Activated CD4-positive, alpha-beta T cell treated with anti-CD3 and anti-CD28 coated beads, Interleukin-2, amount 50 U/mL, for 16 hours (primary cell): ENCODE measurements around the gene FSIP1.

Experiments
- DNase-seq: peaks from one replicate; pipeline ENCODE4 v3.0.0-alpha.2; 2020

FSIP1 gene

GRCh38 chr15:39672184-39672583, 110.5 kb downstream of the FSIP1 start:
- DNase-seq, result no peak

DNA sequence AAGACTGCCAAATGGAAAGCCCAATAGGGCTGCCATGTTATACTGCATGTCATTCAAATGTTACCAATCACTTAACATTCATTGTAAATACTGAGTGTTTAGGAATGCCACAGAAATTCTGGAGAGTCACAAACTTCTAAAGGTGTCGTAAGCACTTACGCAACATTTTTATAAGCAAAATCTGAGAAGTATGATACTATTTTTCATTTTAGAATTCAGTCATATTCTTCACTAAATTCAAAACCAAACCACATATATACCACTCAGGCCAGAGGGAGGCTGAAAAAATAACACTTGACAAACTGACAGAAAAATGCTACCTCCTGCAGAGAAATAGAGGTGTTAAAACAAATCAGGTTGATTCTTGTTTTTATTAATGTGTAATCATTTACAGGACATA, 112.0 kb downstream of the FSIP1 start:
- no peak for DNase-seq

DNA sequence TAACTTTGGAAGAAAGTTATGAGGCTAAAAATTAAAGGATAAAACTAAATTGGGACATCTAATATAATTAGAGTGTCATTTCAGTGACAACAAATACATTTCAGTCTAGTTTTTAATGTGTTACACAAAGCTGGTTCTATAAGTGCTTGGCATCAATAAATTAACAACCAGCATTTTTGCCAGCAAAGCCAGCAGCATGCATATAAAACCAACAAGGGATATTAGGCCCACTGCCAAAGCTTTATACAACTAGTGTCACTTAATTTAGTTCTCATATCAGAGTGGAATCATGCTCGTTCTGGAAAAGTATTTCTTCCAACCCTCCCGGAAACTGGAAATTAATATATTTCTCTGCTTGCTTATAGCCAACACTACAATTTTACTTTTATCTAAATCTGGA, 113.0 kb downstream of the FSIP1 start:
- DNase-seq, result no peak

GRCh38 chr15:39669241-39669640, 113.4 kb downstream of the FSIP1 start:
- no peak for DNase-seq

- DNase-seq, result no peak
These were observed 114.2 kb downstream of the FSIP1 start for GRCh38 chr15:39668457-39668856.

DNA sequence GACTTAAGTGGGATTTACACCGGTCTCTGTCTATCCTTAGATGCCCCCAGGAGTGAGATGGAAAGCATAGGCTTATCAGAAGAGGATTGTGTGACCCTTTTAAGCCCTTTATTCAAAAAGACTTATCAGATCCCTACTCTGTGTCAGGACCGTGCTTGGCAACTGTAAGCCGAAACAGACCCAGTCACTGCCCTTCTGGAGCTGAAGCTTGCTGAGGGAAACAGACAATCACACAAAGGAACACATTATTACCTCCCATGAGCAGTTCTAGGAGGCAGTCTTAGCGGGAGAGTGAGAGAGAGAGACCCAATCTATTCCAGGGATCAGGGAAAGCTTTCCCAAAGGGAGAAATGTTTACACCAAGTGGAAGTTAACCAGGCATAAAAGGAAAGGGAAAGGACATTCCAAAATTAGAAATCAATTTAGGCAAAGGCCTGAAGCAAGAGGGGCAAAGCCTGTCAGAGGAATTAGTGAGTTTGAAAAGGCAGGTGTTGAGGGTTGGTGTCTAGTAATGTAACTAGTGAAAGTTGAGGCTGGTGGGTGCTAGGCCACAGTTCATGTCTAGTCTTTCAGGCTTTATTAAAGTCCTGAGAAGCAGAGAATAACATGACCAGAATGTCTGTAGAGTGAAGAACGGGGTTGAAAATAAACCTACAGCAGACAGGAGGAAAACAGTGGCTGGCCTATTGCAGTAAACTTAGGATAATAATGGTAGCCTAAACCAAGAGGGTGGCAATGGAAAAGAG, 115.1 kb downstream of the FSIP1 start:
- DNase-seq, result no peak

GRCh38 chr15:39666677-39667076, 116.0 kb downstream of the FSIP1 start:
- no peak for DNase-seq

- DNase-seq, result no peak
These were observed 116.9 kb downstream of the FSIP1 start for GRCh38 chr15:39665629-39666250.

- no peak for DNase-seq
These were observed 118.9 kb downstream of the FSIP1 start for GRCh38 chr15:39663704-39664250.

DNA sequence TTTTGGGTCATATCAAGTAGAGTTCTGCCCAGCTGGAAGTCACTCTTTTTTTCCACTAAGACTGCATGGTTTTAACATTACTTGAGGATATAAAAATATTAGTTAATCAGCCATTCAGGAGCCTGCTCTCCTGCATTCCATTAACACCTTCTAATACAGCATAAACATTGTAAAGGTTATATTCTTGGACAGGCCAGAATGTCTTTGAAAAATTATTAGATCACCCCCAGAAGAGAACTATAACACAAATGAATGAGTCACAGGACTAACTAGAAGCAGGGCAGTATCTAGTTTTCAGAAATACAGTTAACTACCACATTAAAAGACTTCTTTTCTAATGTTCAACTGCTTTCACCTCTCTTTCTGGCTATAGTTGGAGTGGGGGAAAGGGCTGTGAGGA, 120.9 kb downstream of the FSIP1 start:
- no peak for DNase-seq

DNA sequence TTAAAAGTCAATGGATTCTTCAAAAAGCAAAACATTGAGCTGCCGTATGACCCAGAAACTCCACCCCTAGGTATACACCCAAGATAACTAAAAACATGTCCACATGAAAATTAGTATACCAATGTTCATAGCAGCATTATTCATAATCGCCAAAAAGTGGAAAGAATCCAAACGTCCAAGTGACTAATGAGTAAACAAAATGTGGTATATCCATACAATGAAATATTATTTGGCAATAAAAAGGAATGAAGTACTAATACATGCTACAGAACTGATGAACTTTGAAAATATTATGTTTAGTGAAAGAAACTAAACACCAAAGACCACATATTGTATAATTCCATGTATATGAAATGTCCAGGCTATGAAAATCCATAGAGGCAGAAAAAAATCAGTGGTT, 123.9 kb downstream of the FSIP1 start:
- DNase-seq, result no peak

DNA sequence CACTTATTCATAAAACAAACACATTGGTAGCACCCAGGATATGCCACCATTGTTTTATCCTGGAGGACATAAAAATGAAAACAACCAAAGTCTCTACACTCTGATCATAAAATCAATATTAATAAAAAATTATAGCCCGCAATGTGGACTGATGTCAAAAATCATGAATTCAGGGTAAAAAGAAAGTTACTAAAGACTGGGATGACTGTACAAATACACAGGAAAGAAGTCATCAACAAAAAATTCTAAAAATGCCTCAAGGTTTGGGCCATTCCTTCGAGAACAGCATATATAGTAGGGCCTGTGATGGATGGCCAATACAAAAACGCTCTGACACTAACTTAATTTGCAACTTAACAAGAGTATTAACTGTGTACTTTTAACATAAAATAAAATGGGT, 125.0 kb downstream of the FSIP1 start:
- DNase-seq, result no peak

DNA sequence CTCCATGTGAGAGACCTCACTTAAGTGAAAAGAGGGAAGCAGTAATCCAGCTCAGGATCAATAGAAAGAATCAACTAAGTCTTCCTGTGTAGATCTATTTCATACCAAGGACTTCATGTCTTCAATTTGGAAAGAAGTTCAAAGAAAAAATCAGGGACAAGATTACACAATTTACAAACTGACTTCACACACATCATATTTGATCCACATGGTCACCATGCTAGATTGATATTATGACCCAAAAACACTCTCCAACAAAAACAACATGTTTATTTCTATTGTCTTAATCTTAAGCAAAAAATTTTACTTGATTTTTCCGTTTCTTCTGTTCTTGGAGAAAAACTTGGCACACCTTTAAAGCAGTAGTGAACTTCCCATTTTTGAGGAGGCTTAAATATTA, 125.5 kb downstream of the FSIP1 start:
- DNase-seq, result no peak

DNA sequence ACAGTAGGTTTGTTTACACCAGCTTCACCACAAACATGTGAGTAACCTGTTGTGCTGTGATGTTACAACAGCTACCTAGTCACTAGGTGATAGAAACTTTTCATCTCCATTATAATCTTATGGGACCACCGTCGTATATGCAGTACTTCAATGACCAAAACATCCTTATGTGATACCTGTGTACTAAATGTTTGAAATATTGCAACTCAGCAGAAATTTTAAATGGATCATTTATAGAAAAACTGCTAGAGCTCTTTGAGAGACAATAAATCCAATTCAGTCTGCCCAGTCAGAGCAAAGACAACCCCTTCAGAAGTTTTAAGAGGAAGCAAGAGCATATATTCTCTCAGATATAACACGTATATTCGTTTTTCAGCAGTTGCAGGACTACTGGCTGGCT, 128.3 kb downstream of the FSIP1 start:
- no peak for DNase-seq

GRCh38 chr15:39651881-39652280, 130.8 kb downstream of the FSIP1 start:
- no peak for DNase-seq

- no peak for DNase-seq
These were observed 131.3 kb downstream of the FSIP1 start for GRCh38 chr15:39651295-39651694.

GRCh38 chr15:39649757-39650156, 132.9 kb downstream of the FSIP1 start:
- DNase-seq, result no peak

GRCh38 chr15:39646425-39646824, 136.2 kb downstream of the FSIP1 start:
- no peak for DNase-seq

GRCh38 chr15:39645976-39646257, 136.7 kb downstream of the FSIP1 start:
- DNase-seq, result no peak

GRCh38 chr15:39645138-39645975, 137.3 kb downstream of the FSIP1 start:
- DNase-seq, result no peak

DNA sequence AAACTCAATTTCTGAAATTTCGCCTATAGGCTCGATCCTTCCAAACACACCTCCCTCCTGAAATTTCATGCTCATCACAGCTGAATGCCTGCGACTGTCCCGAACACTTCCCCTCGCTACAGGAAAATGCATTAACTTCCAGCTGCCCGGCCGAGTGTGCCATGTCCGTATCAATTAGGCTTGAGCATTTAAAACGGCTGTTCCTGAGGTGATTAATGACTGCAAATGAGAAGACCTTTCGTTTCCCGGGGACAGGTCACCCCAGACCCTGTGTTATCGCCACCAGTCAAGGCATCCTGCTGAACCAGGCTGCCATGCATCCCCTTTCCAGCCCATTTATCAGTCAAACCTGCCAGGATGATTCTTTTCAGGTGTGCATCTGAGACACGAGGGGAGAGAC, 138.5 kb downstream of the FSIP1 start:
- no peak for DNase-seq

DNA sequence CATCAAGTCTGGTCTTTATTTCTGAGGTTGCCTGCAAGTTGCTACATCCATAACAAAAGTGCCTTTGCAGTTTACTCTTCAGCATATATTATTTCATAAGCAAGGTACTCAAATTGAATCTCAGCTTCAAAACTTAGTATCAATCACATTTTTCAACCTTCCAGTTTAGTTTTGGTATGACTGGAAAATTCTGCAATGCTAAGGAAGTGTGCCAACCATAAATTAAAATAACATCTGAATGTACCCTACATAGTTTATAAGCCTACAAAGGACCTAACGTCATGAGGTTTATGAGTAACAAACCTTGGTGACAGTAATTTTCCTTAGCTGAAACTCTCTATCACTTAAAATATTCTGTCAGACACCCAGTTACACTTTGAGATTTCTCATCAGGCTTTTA, 138.9 kb downstream of the FSIP1 start:
- peak; percentile 70 for DNase-seq

GRCh38 chr15:39642011-39642640, 140.5 kb downstream of the FSIP1 start:
- no peak for DNase-seq
